Nephron (organoid): ENCODE measurements around the gene CCDC107.
A peak's percentile ranks its signal among the peaks of the same experiment; 100 is the strongest.

Experiments used
- H3K27ac Mint-ChIP-seq, 3 experiments: 2 replicates each; pipeline ENCODE4 v1.8.0; 2020; ENCODE audit warnings: mixed read lengths in 3 of 3, mild to moderate bottlenecking in 2 of 3, moderate library complexity in 1 of 3
- H3K27me3 Mint-ChIP-seq: 2 replicates; pipeline ENCODE4 v1.8.0; 2021; ENCODE audit warnings: low read depth, mild to moderate bottlenecking, moderate library complexity, mixed read lengths
- H3K36me3 Mint-ChIP-seq: 2 replicates; pipeline ENCODE4 v1.8.0; 2020; ENCODE audit warnings: low read depth, mixed read lengths
- H3K4me1 Mint-ChIP-seq: 2 replicates; pipeline ENCODE4 v1.8.0; 2020; ENCODE audit warnings: mixed read lengths
- H3K4me3 Mint-ChIP-seq, 3 experiments: 2 replicates each; pipeline ENCODE4 v1.8.0; 2020; ENCODE audit warnings: mild to moderate bottlenecking in 3 of 3, mixed read lengths in 3 of 3, moderate library complexity in 2 of 3
- H3K9me3 Mint-ChIP-seq: 2 replicates; pipeline ENCODE4 v1.8.0; 2020; ENCODE audit warnings: mixed read lengths
- CTCF ChIP-seq, 3 experiments: fragments of 200-600 bp; sonication (generic); IDR thresholded peaks; one replicate each; pipeline ENCODE4 v1.5.0; 2021; ENCODE audit warnings: antibody characterized with exemption in 3 of 3; ENCODE audit not compliant: unreplicated experiment in 3 of 3

The CCDC107 gene

GRCh38 chr9:35666549-35666948, 8.5 kb downstream of the CCDC107 start:
- Mint-ChIP-seq H3K27ac (peak overlapping the region; percentile 78 to 85 (median 84)), H3K27me3 (no peaks in the 10 kb centered on the region), H3K9me3 (no peaks in the 10 kb centered on the region), H3K4me3 (peak overlapping the region in 2 of 3 experiments; percentile 17 to 87), H3K4me1 (peaks cover 53% of the 10 kb centered on the region), H3K36me3 (peaks cover 8% of the 10 kb centered on the region)
- no peak for TF ChIP-seq CTCF (IDR thresholded peaks at IDR 0.05; ENCODE audit: unreplicated experiment in 3 of 3)

- no peaks in the 10 kb centered on the region for H3K36me3 Mint-ChIP-seq
- no peaks in the 10 kb centered on the region for H3K9me3 Mint-ChIP-seq
- TF ChIP-seq CTCF (IDR thresholded peaks at IDR 0.05; ENCODE audit: unreplicated experiment in 3 of 3), result no peak
- peaks cover 43% of the 10 kb centered on the region for H3K4me1 Mint-ChIP-seq
- no peak overlapping the region for H3K4me3 Mint-ChIP-seq
- peak overlapping the region; percentile 3 to 84 (median 10) for H3K27ac Mint-ChIP-seq
- no peaks in the 10 kb centered on the region for H3K27me3 Mint-ChIP-seq
These were observed 9.8 kb downstream of the CCDC107 start for GRCh38 chr9:35667939-35668338.

DNA sequence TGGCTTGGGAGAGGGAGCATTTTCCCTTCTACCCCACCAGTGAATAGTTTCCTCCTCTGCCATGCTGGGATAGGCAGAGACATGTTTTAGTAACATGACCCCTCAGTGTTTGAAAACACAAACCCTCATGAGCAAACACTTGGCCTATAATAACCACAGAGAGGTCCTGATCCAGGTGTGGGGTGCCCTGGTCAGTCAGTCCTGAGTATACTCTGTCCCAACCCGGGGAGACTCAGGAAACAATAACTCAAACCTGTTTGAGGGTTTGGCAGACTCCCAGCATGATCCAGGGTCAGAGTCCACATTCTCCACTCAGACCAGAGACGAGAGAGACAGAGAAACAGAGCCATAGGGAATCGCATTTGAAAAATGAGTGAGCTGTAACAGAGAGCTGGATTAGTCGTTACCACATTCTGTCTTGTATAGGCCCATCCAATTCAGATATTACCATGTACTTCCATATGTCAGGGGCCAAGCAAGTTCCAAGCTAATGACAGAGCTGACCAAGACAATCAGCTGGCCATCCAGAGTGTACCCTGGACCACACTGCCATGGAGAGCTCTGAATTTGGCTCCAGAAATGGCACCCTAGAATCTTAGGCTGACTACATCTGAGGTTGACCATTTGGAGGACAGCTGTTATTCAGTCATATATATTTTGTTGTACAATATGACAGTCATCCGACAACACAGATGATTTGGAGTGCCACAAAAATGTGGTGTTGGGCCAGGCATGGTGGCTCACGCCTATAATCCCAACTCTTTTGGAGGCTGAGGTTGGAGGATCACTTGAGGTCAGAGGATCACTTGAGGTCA, 11.4 kb downstream of the CCDC107 start:
- H3K4me3 Mint-ChIP-seq, result no peak overlapping the region
- TF ChIP-seq CTCF (IDR thresholded peaks at IDR 0.05; ENCODE audit: unreplicated experiment in 3 of 3), result no peak
- H3K9me3 Mint-ChIP-seq, result no peaks in the 10 kb centered on the region
- H3K4me1 Mint-ChIP-seq, result peaks cover 40% of the 10 kb centered on the region
- H3K27ac Mint-ChIP-seq, result peak overlapping the region in 2 of 3 experiments; percentile 75 to 84
- H3K36me3 Mint-ChIP-seq, result no peaks in the 10 kb centered on the region
- peaks cover under 1% of the 10 kb centered on the region for H3K27me3 Mint-ChIP-seq

DNA sequence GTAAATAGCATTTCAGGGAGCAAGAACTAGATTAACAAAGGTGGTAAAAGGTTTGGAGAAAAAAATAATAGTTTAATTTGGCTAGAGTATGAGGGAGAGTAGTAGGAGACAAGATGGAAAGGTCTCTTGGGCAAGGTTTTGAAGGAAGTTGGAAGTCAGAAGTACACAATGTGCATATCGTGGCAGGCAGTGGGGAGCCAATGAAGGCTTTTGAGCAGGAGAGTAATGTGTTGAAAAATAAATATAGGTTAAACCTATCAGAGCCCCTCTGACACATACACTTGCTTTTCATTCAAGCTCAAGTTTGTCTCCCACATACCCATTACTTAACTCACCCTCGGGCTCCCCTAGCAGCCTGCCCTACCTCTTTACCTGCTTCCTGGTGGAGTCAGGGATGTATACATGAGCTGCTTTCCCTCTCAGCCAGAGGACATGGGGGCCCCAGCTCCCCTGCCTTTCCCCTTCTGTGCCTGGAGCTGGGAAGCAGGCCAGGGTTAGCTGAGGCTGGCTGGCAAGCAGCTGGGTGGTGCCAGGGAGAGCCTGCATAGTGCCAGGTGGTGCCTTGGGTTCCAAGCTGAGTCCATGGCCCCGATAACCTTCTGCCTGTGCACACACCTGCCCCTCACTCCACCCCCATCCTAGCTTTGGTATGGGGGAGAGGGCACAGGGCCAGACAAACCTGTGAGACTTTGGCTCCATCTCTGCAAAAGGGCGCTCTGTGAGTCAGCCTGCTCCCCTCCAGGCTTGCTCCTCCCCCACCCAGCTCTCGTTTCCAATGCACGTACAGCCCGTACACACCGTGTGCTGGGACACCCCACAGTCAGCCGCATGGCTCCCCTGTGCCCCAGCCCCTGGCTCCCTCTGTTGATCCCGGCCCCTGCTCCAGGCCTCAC, 15.3 kb downstream of the CCDC107 start, which contains the start of gene CA9:
CA9 (plus strand) TSS at position 797 of the 893 bp plus-strand sequence; CDS start at position 829, 32 bp downstream.
- no peak for TF ChIP-seq CTCF (IDR thresholded peaks at IDR 0.05; ENCODE audit: unreplicated experiment in 3 of 3)
- peaks cover 4% of the 10 kb centered on the region for H3K27me3 Mint-ChIP-seq
- H3K4me1 Mint-ChIP-seq, result peaks cover 35% of the 10 kb centered on the region
- peak within 1 kb of the TSS in 2 of 3 experiments; percentile 27 to 36 for H3K27ac Mint-ChIP-seq
- no peaks in the 10 kb centered on the region for H3K9me3 Mint-ChIP-seq
- peak within 1 kb of the TSS; percentile 74 to 83 (median 81) for H3K4me3 Mint-ChIP-seq
- H3K36me3 Mint-ChIP-seq, result no peaks in the 10 kb centered on the region

GRCh38 chr9:35674025-35674361, 15.9 kb downstream of the CCDC107 start:
- TF ChIP-seq CTCF (IDR thresholded peaks at IDR 0.05; ENCODE audit: unreplicated experiment in 3 of 3), result no peak
- no peaks in the 10 kb centered on the region for H3K36me3 Mint-ChIP-seq
- H3K27me3 Mint-ChIP-seq, result peaks cover 4% of the 10 kb centered on the region
- H3K4me3 Mint-ChIP-seq, result peak overlapping the region; percentile 12 to 83 (median 74)
- no peaks in the 10 kb centered on the region for H3K9me3 Mint-ChIP-seq
- peaks cover 30% of the 10 kb centered on the region for H3K4me1 Mint-ChIP-seq
- peak overlapping the region in 1 of 3 experiments; percentile 36 for H3K27ac Mint-ChIP-seq
